NCI-H1694 (cell line): ENCODE data around the gene RAI14.
"Not testable (repeated sequence)": the region's sequence is repeated elsewhere in the genome, so short reads cannot be mapped to it uniquely, and the experiment has no call there.

Experiments
- DNase-seq: peaks from one replicate; lab custom pipeline; 2025; lab: John Stamatoyannopoulos, UW

RAI14 gene

GRCh38 chr5:34770486-34770885, 114.4 kb downstream of the RAI14 start:
- no peak for DNase-seq

GRCh38 chr5:34771076-34771475, 114.9 kb downstream of the RAI14 start:
- DNase-seq, result no peak

GRCh38 chr5:34772267-34773098, 116.4 kb downstream of the RAI14 start:
- DNase-seq, result no peak

- DNase-seq, result no peak
Measured at GRCh38 chr5:34774139-34774538, 118.0 kb downstream of the RAI14 start.

- DNase-seq, result not testable (repeated sequence)
Measured at GRCh38 chr5:34774678-34775077, 118.5 kb downstream of the RAI14 start.

- DNase-seq, result no peak
Measured at GRCh38 chr5:34775886-34776285, 119.8 kb downstream of the RAI14 start.

GRCh38 chr5:34778091-34778850, 122.1 kb downstream of the RAI14 start:
- DNase-seq, result no peak

- DNase-seq, result not testable (repeated sequence)
Measured at GRCh38 chr5:34783892-34784291, 127.8 kb downstream of the RAI14 start.

- DNase-seq, result no peak
Measured at GRCh38 chr5:34787035-34787434, 130.9 kb downstream of the RAI14 start.

GRCh38 chr5:34789021-34789531, 132.9 kb downstream of the RAI14 start:
- DNase-seq, result no peak

- DNase-seq, result no peak
Measured at GRCh38 chr5:34789639-34790038, 133.5 kb downstream of the RAI14 start.

GRCh38 chr5:34790069-34790468, 133.9 kb downstream of the RAI14 start:
- no peak for DNase-seq

GRCh38 chr5:34791761-34792244, 135.7 kb downstream of the RAI14 start:
- DNase-seq, result no peak

- DNase-seq, result no peak
Measured at GRCh38 chr5:34802834-34803563, 146.9 kb downstream of the RAI14 start.

- DNase-seq, result no peak
Measured at GRCh38 chr5:34803974-34804732, 148.0 kb downstream of the RAI14 start.

- DNase-seq, result no peak
Measured at GRCh38 chr5:34804913-34805312, 148.8 kb downstream of the RAI14 start.

- no peak for DNase-seq
Measured at GRCh38 chr5:34806532-34806931, 150.4 kb downstream of the RAI14 start.

- DNase-seq, result no peak
Measured at GRCh38 chr5:34811706-34812105, 155.6 kb downstream of the RAI14 start.

GRCh38 chr5:34813509-34813908, 157.4 kb downstream of the RAI14 start:
- no peak for DNase-seq

GRCh38 chr5:34817558-34818351, 161.6 kb downstream of the RAI14 start:
- DNase-seq, result no peak

- no peak for DNase-seq
Measured at GRCh38 chr5:34818717-34819116, 162.6 kb downstream of the RAI14 start.
